Articular chondrocyte of knee joint (primary cell): Measurements from ENCODE around the gene RAB9B. TPM values are rescaled to one million over a fixed set of nuclear protein-coding genes. Genes with fewer than 3 reads are reported as not detected.

ENCODE experiments used
- small RNA-seq: library from RNA; depleted of rRNA; stranded (forward); fragments of <200 nt; gene quantifications from one replicate; pipeline ENCODE3, GENCODE V24; 2012
- total RNA-seq: library from RNA; depleted of rRNA; stranded (reverse); fragments of >200 nt; gene quantifications from 2 replicates; pipeline ENCODE4 v1.2.3, GENCODE V29; 2012

The RAB9B gene, protein sequence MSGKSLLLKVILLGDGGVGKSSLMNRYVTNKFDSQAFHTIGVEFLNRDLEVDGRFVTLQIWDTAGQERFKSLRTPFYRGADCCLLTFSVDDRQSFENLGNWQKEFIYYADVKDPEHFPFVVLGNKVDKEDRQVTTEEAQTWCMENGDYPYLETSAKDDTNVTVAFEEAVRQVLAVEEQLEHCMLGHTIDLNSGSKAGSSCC
- 0.91 and 2.1 TPM in 2 replicates for total RNA-seq

GRCh38 chrX:103831803-103832544 lies at the start of gene RAB9B:
Gene RAB9B, minus strand, starts transcription at chrX:103832257. Its CDS starts 6,473 bp downstream, at chrX:103825784.

DNA sequence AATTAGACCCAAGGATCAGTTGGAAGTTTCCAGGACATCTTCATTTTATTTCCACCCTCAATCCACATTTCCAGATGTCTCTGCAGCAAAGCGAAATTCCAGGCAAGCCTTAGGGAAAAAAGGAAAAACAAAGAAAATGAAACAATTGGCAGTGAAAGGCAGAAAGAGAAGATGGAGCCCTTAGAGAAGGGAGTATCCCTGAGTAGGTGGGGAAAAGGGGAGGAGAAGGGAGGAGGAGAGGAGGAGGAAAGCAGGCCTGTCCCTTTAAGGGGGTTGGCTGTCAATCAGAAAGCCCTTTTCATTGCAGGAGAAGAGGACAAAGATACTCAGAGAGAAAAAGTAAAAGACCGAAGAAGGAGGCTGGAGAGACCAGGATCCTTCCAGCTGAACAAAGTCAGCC lies 55.5 kb downstream of the RAB9B start, which contains the start of gene PLP1:
Gene PLP1 (plus strand): TSS at position 295 of the 400 bp plus-strand sequence. CDS start 156 bp downstream, outside the sequence.

Small RNAs within 50 kb of the gene (small RNA-seq; reads per million reads assigned to genes)
- gene RNA5SP511 = not detected

Other genes starting within 250 kb of the RAB9B start
- 39.6 and 52.5 TPM in 2 replicates for gene TCEAL4, start 246.7 kb downstream of the RAB9B start, total RNA-seq
- 13.3 and 19.7 TPM in 2 replicates for gene TCEAL3, start 224.3 kb downstream of the RAB9B start, total RNA-seq
- 33.9 and 34.0 TPM in 2 replicates for gene TCEAL1, start 203.3 kb downstream of the RAB9B start, total RNA-seq
- gene MORF4L2, start 145.6 kb downstream of the RAB9B start, total RNA-seq = 698 and 779 TPM in 2 replicates
- 0.32 TPM in 1 of 2 replicates, not detected in the other for gene TMEM31, start 121.3 kb downstream of the RAB9B start, total RNA-seq
- gene PLP1, start 55.4 kb downstream of the RAB9B start, total RNA-seq = 0.86 TPM in 1 of 2 replicates, not detected in the other
- 2.4 and 3.4 TPM in 2 replicates for gene TMSB15B, start 130.4 kb upstream of the RAB9B start, total RNA-seq
- not detected in 2 replicates for gene H2BW1, start 181.5 kb upstream of the RAB9B start, total RNA-seq
- not detected in 2 replicates for gene H2BW2, start 207.7 kb upstream of the RAB9B start, total RNA-seq
- gene TMSB15C, start 244.0 kb upstream of the RAB9B start, total RNA-seq = 2.5 TPM in 2 replicates